ENCODE results near the gene STAT6.

The STAT6 gene

DNA sequence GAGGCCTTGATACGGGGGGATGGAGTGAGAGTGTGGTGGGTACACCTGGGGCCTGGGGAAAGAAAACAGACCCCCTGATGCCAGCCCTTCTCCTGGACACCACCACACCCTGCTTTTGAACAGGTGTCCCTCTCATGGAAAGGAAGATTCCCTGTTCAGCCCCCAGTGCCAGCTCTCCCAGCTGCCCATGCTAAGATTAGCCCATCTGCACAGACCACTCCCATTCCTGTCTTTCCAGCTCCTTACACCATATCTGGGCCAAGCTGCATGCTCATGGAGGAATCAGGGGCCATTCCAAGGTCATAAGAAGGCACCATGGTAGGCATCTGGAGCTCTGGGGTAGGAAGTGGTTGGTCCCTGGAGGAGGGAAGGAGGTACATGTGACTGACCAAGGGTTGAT, 12.6 kb downstream of the STAT6 start:
- no peak overlapping the region for H3K4me3 ChIP-seq (ENCODE audit: low read depth, low read length)
- no peak for DNase-seq (ENCODE audit: low read depth)
- TF ChIP-seq, protein P1, sequence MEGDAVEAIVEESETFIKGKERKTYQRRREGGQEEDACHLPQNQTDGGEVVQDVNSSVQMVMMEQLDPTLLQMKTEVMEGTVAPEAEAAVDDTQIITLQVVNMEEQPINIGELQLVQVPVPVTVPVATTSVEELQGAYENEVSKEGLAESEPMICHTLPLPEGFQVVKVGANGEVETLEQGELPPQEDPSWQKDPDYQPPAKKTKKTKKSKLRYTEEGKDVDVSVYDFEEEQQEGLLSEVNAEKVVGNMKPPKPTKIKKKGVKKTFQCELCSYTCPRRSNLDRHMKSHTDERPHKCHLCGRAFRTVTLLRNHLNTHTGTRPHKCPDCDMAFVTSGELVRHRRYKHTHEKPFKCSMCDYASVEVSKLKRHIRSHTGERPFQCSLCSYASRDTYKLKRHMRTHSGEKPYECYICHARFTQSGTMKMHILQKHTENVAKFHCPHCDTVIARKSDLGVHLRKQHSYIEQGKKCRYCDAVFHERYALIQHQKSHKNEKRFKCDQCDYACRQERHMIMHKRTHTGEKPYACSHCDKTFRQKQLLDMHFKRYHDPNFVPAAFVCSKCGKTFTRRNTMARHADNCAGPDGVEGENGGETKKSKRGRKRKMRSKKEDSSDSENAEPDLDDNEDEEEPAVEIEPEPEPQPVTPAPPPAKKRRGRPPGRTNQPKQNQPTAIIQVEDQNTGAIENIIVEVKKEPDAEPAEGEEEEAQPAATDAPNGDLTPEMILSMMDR (IDR thresholded peaks at IDR 0.05; ENCODE audit: low read depth, low read length, missing control alignments): no peak

GRCh38 chr12:57097554-57097835, 13.7 kb downstream of the STAT6 start:
- DNase-seq (ENCODE audit: low read depth): no peak
- TF ChIP-seq, protein P1 (IDR thresholded peaks at IDR 0.05; ENCODE audit: low read depth, low read length, missing control alignments): no peak
- H3K4me3 ChIP-seq (ENCODE audit: low read depth, low read length): no peak overlapping the region

DNA sequence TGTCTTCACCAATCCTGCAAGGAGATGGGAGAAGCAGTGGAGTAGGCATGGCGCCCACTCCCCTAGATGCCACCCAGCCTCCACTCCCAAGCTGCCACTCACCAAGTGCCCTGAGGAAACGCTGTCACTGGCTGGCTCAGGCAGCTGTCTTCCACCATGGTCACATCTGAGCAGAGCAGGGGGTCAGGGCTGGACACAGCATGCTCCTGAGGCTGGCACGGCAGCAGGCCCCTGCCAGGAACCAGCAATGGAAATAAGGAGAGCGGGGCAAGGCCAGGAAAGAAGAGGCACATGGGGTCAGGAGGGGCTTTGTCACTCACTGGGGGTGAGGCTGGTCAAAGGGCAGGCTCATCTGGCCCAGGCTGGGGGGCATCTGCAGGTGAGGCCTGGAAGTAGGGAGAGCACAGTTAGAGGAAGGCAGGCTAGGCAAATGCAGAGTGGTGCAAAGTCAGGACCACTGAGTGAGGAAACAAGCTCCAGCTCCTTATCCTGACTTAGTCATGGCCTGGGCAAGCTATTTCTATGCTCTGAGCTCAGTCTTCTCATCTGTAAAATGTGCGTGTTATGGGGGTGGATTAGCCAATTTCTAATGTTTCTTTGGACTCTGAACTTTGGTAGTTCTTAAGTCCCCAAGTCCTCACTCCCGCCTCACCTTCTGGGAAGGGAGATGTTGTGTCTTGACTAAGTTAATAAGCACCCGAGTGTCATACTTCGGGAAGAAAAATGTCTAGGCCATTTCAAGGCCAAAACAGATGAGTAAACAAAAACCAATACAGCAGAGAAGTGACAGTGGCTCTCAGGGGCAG, 14.2 kb downstream of the STAT6 start:
- TF ChIP-seq, protein P1 (IDR thresholded peaks at IDR 0.05; ENCODE audit: low read depth, low read length, missing control alignments): no peak
- DNase-seq (ENCODE audit: low read depth): no peak
- H3K4me3 ChIP-seq (ENCODE audit: low read depth, low read length): no peak overlapping the region

DNA sequence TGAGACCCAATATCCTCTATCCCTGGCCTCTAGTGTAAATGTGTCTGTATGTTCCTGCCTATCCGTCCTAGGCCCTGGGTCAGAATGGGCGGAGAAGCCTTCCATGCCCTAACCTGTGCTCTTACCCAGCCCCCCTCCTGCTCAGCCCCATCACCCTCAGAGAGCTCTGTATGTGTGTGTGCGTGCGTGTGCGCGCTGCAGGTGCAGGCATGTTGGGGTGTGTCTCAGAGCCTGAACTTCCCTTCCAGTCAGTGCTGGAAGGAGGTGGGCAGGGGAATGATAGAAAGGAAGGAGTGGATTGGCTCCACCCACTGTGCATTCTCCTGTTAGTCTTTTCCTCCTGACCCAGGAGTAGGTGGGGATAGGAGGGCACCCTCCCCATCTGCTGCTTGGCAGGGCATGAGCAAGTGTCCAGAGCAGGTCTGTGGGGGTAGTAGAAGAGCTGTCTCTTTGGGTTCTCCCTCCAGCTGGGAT, 15.0 kb downstream of the STAT6 start:
- TF ChIP-seq, protein P1 (IDR thresholded peaks at IDR 0.05; ENCODE audit: low read depth, low read length, missing control alignments): no peak
- DNase-seq (ENCODE audit: low read depth): no peak
- H3K4me3 ChIP-seq (ENCODE audit: low read depth, low read length): no peak overlapping the region

DNA sequence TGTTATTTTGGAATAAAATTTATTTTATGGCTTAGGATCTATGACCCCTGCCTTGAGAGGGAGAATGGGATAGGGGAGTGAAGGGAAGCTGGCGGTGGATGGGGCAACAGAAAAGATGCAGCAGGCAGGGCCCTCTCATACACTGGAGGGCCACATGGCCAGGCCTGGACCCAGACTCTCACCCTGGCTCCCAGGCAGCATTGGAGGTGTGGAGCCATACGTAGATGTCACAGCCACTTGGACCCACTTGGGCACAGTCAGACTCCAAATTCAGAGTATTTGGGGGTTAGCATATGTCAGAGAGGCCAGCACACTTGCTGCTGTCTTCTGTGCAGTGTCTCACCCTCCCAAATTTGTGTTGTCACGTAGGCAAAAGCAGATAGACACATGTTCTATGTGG, 15.7 kb downstream of the STAT6 start:
- TF ChIP-seq, protein P1 (IDR thresholded peaks at IDR 0.05; ENCODE audit: low read depth, low read length, missing control alignments): no peak
- DNase-seq (ENCODE audit: low read depth): no peak
- H3K4me3 ChIP-seq (ENCODE audit: low read depth, low read length): no peak overlapping the region

GRCh38 chr12:57094208-57095160, 16.7 kb downstream of the STAT6 start:
- no peak for DNase-seq (ENCODE audit: low read depth)
- TF ChIP-seq, protein P1 (IDR thresholded peaks at IDR 0.05; ENCODE audit: low read depth, low read length, missing control alignments): no peak
- no peak overlapping the region; the same call in 1 of the 2 replicates for H3K4me3 ChIP-seq (ENCODE audit: low read depth, low read length)
